22Rv1 (cell line): ENCODE results near the gene C17orf50.

Source experiments
- CTCF ChIP-seq: fragments of 450-650 bp; IDR thresholded peaks from 2 replicates; pipeline ENCODE4 v1.5.1; 2017; ENCODE audit warnings: mild to moderate bottlenecking
- ZFX ChIP-seq: fragments of 450-650 bp; IDR thresholded peaks from 2 replicates; pipeline ENCODE4 v1.6.1; 2017; ENCODE audit warnings: antibody characterized with exemption, borderline replicate concordance

DNA sequence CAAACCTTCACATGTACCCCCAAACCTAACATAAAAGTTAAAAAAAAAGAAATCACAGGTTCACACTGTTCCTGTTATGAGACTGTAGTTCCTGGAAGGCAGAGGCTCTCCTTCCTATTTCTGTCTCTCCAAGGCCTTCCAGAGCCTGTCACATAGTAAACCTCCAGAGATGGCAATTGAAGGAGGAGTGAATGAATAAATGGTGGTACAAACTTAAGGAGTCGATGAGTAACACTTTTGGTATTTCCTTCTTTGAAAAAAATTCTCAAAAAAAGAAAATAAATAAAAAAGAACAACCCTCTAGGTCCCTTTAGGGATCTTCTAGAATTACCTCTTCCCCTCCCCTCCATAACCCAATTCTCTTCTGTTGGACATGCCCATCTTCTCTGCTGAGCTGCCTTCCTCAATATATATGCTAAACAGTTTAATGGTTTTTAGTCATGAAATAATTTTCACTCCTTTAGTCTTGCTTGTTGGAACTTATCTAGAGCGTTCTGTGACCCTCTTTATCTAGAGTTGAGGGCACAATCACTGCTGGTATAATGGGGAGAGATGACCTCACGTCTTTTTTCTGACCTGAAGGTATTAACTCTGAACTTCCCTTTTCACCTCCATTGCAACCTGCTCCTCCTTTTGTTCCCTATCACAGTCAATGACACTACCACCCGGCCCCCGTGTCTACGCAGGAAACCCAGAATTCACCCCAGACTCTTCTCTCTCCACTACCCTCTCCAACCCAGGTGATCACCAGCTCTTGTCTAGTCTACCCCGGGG, 46.9 kb downstream of the C17orf50 start:
- TF ChIP-seq CTCF: no peak
- TF ChIP-seq ZFX: no peak
